ENCODE results near the gene GUCA1A. TPM values are rescaled to one million over a fixed set of nuclear protein-coding genes. Genes with fewer than 3 reads are reported as not detected.

Gene GUCA1A
- total RNA-seq, 1 experiment from 2014 or later: not detected

- Histone ChIP-seq H3K79me2 (ENCODE audit: insufficient read depth, low read length) (no peaks in the 10 kb centered on the region), H3K9me2 (ENCODE audit: insufficient read depth) (no peaks in the 10 kb centered on the region), H3K4me2 (ENCODE audit: low read length) (no peak overlapping the region), H2AFZ (ENCODE audit: low read depth, low read length, poor library complexity, severe bottlenecking) (no peak overlapping the region), H3K27me3 (ENCODE audit: insufficient read depth, low read length) (no peaks in the 10 kb centered on the region), H3K4me1 (ENCODE audit: control insufficient read depth in 1 of 2, insufficient read depth in 2 of 2, low read length in 2 of 2) (peaks cover 0 to 4% of the 10 kb centered on the region in 2 experiments; a peak in 1 of 4 replicates), H3K9me3 (ENCODE audit: control insufficient read depth in 1 of 2, insufficient read depth in 1 of 2, low read depth in 1 of 2, low read length in 2 of 2) (no peaks in the 10 kb centered on the region), H4K20me1 (ENCODE audit: insufficient read depth) (no peaks in the 10 kb centered on the region), H3K27ac (ENCODE audit: low read depth, low read length) (no peak overlapping the region), H3K36me3 (ENCODE audit: control insufficient read depth in 1 of 2, insufficient read depth in 2 of 2, low read length in 2 of 2) (no peaks in the 10 kb centered on the region), H3K4me3 (replicated peaks in 1 of 2; ENCODE audit: low read depth in 1 of 2, low read length in 2 of 2) (no peak overlapping the region), H3K9ac (ENCODE audit: low read length) (no peak overlapping the region)
- DNase-seq (ENCODE audit: low read depth, low spot score) (peak; percentile 19), ATAC-seq (peak; percentile 73)
- RAD21 ChIA-PET (ENCODE audit: low non-redundant PET in 1 of 2, low total read pairs in 2 of 2, uncharacterized antibody in 2 of 2, unreplicated experiment in 2 of 2): no interaction called here
- BruUV-seq (replicated peaks): no TSS peak
- POLR2A ChIA-PET: no interaction called here
- intact Hi-C loops (cut with micrococcal nuclease): no loop called here
- CTCF ChIA-PET: interaction anchor here (1.4 kb wide), 1 partner anchor 12 kb away, joined by 5 read pairs; no protein-coding TSS in a partner anchor
- TF ChIP-seq, protein P1, sequence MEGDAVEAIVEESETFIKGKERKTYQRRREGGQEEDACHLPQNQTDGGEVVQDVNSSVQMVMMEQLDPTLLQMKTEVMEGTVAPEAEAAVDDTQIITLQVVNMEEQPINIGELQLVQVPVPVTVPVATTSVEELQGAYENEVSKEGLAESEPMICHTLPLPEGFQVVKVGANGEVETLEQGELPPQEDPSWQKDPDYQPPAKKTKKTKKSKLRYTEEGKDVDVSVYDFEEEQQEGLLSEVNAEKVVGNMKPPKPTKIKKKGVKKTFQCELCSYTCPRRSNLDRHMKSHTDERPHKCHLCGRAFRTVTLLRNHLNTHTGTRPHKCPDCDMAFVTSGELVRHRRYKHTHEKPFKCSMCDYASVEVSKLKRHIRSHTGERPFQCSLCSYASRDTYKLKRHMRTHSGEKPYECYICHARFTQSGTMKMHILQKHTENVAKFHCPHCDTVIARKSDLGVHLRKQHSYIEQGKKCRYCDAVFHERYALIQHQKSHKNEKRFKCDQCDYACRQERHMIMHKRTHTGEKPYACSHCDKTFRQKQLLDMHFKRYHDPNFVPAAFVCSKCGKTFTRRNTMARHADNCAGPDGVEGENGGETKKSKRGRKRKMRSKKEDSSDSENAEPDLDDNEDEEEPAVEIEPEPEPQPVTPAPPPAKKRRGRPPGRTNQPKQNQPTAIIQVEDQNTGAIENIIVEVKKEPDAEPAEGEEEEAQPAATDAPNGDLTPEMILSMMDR (IDR thresholded peaks at IDR 0.05 in 2 of 3, conservative IDR thresholded peaks at IDR 0.05 in 1 of 3; ENCODE audit: borderline replicate concordance in 1 of 3, insufficient read depth in 1 of 3, low read depth in 2 of 3, low read length in 2 of 3): peak; percentile 60 to 68 (median 67); a peak in 5 of 6 replicates
- TF ChIP-seq RAD21 (IDR thresholded peaks at IDR 0.05; ENCODE audit: low read depth): peak; percentile 70
- TF ChIP-seq SP1 (IDR thresholded peaks at IDR 0.05; ENCODE audit: low read depth): no peak
- TF ChIP-seq CEBPB (IDR thresholded peaks at IDR 0.05; ENCODE audit: low read depth): no peak
- TF ChIP-seq EGR1 (IDR thresholded peaks at IDR 0.05; ENCODE audit: low read depth): no peak
- TF ChIP-seq ELF1 (IDR thresholded peaks at IDR 0.05; ENCODE audit: borderline replicate concordance, low read depth): no peak
- no peak for TF ChIP-seq EZH2 (IDR thresholded peaks at IDR 0.05)
- no peak for TF ChIP-seq TCF7L2 (IDR thresholded peaks at IDR 0.05; ENCODE audit: borderline replicate concordance, extremely low read depth, insufficient read depth, insufficient read length)
- TF ChIP-seq SIN3A (IDR thresholded peaks at IDR 0.05; ENCODE audit: low read depth): no peak
- TF ChIP-seq POLR2A (IDR thresholded peaks at IDR 0.05; ENCODE audit: borderline replicate concordance, extremely low read depth, insufficient read depth, insufficient read length): no peak
- no peak for TF ChIP-seq MAX (IDR thresholded peaks at IDR 0.05)
Observed at GRCh38 chr6:42175860-42176259, 2.7 kb downstream of the GUCA1A start.
